IMR-90 (cell line): ENCODE data around the gene RPS6KA2. TPM values are rescaled to one million over a fixed set of nuclear protein-coding genes. Genes with fewer than 3 reads are reported as not detected.

Experiments
- ATAC-seq: fragments of 200-7000 bp; cut with Tn5 transposase; 2 replicates; pipeline ENCODE4 v1.9.1; 2020; ENCODE audit warnings: low read depth, mild to moderate bottlenecking, moderate library complexity
- BruUV-seq: library from RNA; stranded (reverse); fragments of 400-500 nt; replicated peaks from 2 replicates; lab custom pipeline; 2021; lab: Mats Ljungman, UMichigan
- CTCF ChIA-PET: fragments of 300-600 bp; formaldehyde crosslinking; extraction: SDS; loops from one replicate; lab custom pipeline; 2021; ENCODE audit warnings: antibody characterized with exemption; lab: Yijun Ruan, JAX
- POLR2A ChIA-PET: fragments of 300-600 bp; sonication (Branson Sonifier 250); formaldehyde crosslinking; loops from one replicate; lab custom pipeline; 2022; ENCODE audit warnings: antibody characterized with exemption; ENCODE audit not compliant: unreplicated experiment; lab: Charles Lee
- DNase-seq: peaks from one replicate; pipeline ENCODE4 v3.0.0; 2013
- H2AFZ ChIP-seq: replicated peaks from 2 replicates; pipeline ENCODE3; 2013; ENCODE audit warnings: low read length, mild to moderate bottlenecking; ENCODE audit not compliant: poor library complexity
- H2AK5ac ChIP-seq: 2 replicates; pipeline ENCODE4 v1.6.1; 2013; ENCODE audit warnings: low read depth, low read length, inconsistent platforms
- H2AK9ac ChIP-seq: replicated peaks from 2 replicates; pipeline ENCODE3; 2013; ENCODE audit warnings: mild to moderate bottlenecking, low read depth, low read length, moderate library complexity; ENCODE audit not compliant: poor library complexity
- H2BK120ac ChIP-seq: 2 replicates; pipeline ENCODE4 v1.6.1; 2013; ENCODE audit warnings: low read depth, low read length, inconsistent platforms
- H2BK15ac ChIP-seq: 3 replicates; pipeline ENCODE4 v1.6.1; 2013; ENCODE audit warnings: low read depth, low read length, inconsistent platforms
- H2BK20ac ChIP-seq: 2 replicates; pipeline ENCODE4 v1.6.1; 2013; ENCODE audit warnings: low read depth, mild to moderate bottlenecking, inconsistent platforms, low read length, moderate library complexity
- H2BK5ac ChIP-seq: 2 replicates; pipeline ENCODE4 v1.6.1; 2013; ENCODE audit warnings: mild to moderate bottlenecking, low read depth, low read length, inconsistent platforms; ENCODE audit not compliant: poor library complexity, severe bottlenecking
- H3K14ac ChIP-seq: replicated peaks from 2 replicates; pipeline ENCODE4 v1.6.1; 2013; ENCODE audit warnings: low read depth, low read length, inconsistent platforms
- H3K18ac ChIP-seq: 2 replicates; pipeline ENCODE4 v1.6.1; 2013; ENCODE audit warnings: low read depth, low read length, control low read depth
- H3K23ac ChIP-seq: 2 replicates; pipeline ENCODE4 v1.6.1; 2013; ENCODE audit warnings: low read depth, low read length, inconsistent platforms
- H3K27ac ChIP-seq: 2 replicates; pipeline ENCODE4 v1.5.1; 2013; ENCODE audit warnings: mild to moderate bottlenecking, control low read depth, low read length; ENCODE audit not compliant: insufficient read depth
- H3K27me3 ChIP-seq: 2 replicates; pipeline ENCODE4 v1.6.1; 2013; ENCODE audit warnings: low read length; ENCODE audit not compliant: control insufficient read depth, insufficient read depth
- H3K36me3 ChIP-seq: 2 replicates; pipeline ENCODE4 v1.6.1; 2013; ENCODE audit warnings: low read length, mixed read lengths; ENCODE audit not compliant: control insufficient read depth, insufficient read depth
- H3K4ac ChIP-seq: 2 replicates; pipeline ENCODE4 v1.6.1; 2013; ENCODE audit warnings: low read depth, low read length, inconsistent platforms
- H3K4me1 ChIP-seq: 2 replicates; pipeline ENCODE4 v1.6.1; 2013; ENCODE audit warnings: low read length, mixed read lengths; ENCODE audit not compliant: control insufficient read depth, insufficient read depth
- H3K4me2 ChIP-seq: 2 replicates; pipeline ENCODE4 v1.6.1; 2013; ENCODE audit warnings: low read depth, mild to moderate bottlenecking, control low read depth, low read length, moderate library complexity
- H3K4me3 ChIP-seq: 2 replicates; pipeline ENCODE4 v1.5.1; 2013; ENCODE audit warnings: low read depth, mild to moderate bottlenecking, control low read depth, low read length, moderate library complexity; ENCODE audit not compliant: insufficient read depth
- H3K56ac ChIP-seq: 2 replicates; pipeline ENCODE4 v1.6.1; 2013; ENCODE audit warnings: low read length, inconsistent platforms; ENCODE audit not compliant: insufficient read depth; ENCODE audit errors: extremely low read depth
- H3K79me1 ChIP-seq, 2 experiments: 2 replicates each; pipeline ENCODE4 v1.6.1; 2013; ENCODE audit warnings: low read length in 2 of 2, inconsistent platforms in 1 of 2, low read depth in 1 of 2
- H3K9ac ChIP-seq: 2 replicates; pipeline ENCODE4 v1.6.1; 2013; ENCODE audit warnings: low read depth, low read length, control low read depth
- H3K9me1 ChIP-seq: 2 replicates; pipeline ENCODE4 v1.6.1; 2013; ENCODE audit warnings: low read length, inconsistent platforms; ENCODE audit not compliant: insufficient read depth
- H3K9me3 ChIP-seq: 2 replicates; pipeline ENCODE4 v1.6.1; 2013; ENCODE audit warnings: low read length; ENCODE audit not compliant: control insufficient read depth, insufficient read depth
- H4K20me1 ChIP-seq: 2 replicates; pipeline ENCODE4 v1.6.1; 2013; ENCODE audit warnings: low read length, inconsistent platforms; ENCODE audit not compliant: insufficient read depth
- H4K5ac ChIP-seq: 2 replicates; pipeline ENCODE4 v1.6.1; 2013; ENCODE audit warnings: mild to moderate bottlenecking, low read depth, low read length, control low read depth
- H4K8ac ChIP-seq, 2 experiments: 2 replicates each; pipeline ENCODE4 v1.6.1; 2013; ENCODE audit warnings: low read depth in 2 of 2, low read length in 2 of 2, control low read depth in 1 of 2, inconsistent platforms in 1 of 2
- H4K91ac ChIP-seq: 2 replicates; pipeline ENCODE4 v1.6.1; 2013; ENCODE audit warnings: low read depth, low read length, inconsistent platforms; ENCODE audit not compliant: insufficient read depth
- BHLHE40 ChIP-seq: fragments of 150-350 bp; IDR thresholded peaks from 2 replicates; pipeline ENCODE4 v1.6.1; 2016; ENCODE audit warnings: mild to moderate bottlenecking, low read depth, low read length
- CEBPB ChIP-seq: IDR thresholded peaks from 2 replicates; pipeline ENCODE4 v1.6.1; 2012; ENCODE audit warnings: low read depth, low read length, improper control_type of control experiment
- CHD1 ChIP-seq: IDR thresholded peaks from 2 replicates; pipeline ENCODE4 v1.6.1; 2012; ENCODE audit warnings: low read depth, low read length, improper control_type of control experiment
- POLR2A ChIP-seq: IDR thresholded peaks from 2 replicates; pipeline ENCODE4 v1.6.1; 2012; ENCODE audit warnings: mild to moderate bottlenecking, low read depth, low read length
- WGBS, 2 experiments: methylation state at CpG; one replicate each; pipeline versions ENCODE4 v1.1.5 to v1.1.7; 2013; ENCODE audit warnings: missing lambda C conversion rate in 2 of 2; ENCODE audit not compliant: insufficient read length in 1 of 2; ENCODE audit errors: extremely low coverage in 2 of 2; 5-methylcytosine and 5-hydroxymethylcytosine counted together
- dilution Hi-C: fragments of 300-500 bp; cut with HindIII; formaldehyde crosslinking; loops from one replicate; pipeline ENCODE4 v1.14.3; 2018; ENCODE audit warnings: low sequenced_read_pairs; ENCODE audit not compliant: unreplicated experiment
- in situ Hi-C: fragments of 300-500 bp; cut with MboI; formaldehyde crosslinking; loops from 3 replicates; pipeline ENCODE4 v1.14.3; 2019; ENCODE audit warnings: low sequenced_read_pairs, inconsistent platforms, mixed read lengths
- intact Hi-C: fragments of 100-400 bp; cut with micrococcal nuclease; formaldehyde crosslinking; loops from 2 replicates; pipeline ENCODE4 v1.10.0; 2022
- polyA plus RNA-seq, 3 experiments: library from polyadenylated mRNA; depleted of rRNA; stranded (reverse); fragments of >200 nt; gene quantifications; 2 replicates each; pipeline ENCODE4 v1.2.3, GENCODE V29; 2012; ENCODE audit warnings: low replicate concordance in 1 of 3
- total RNA-seq: library from RNA; depleted of rRNA; stranded (reverse); fragments of >200 nt; gene quantifications from 2 replicates; pipeline ENCODE4 v1.2.3, GENCODE V29; 2012

Gene RPS6KA2
- total and polyA plus RNA-seq, 2 of the 4 experiments (the other 2 are of a cell fraction): 26.9 to 31.3 TPM

DNA sequence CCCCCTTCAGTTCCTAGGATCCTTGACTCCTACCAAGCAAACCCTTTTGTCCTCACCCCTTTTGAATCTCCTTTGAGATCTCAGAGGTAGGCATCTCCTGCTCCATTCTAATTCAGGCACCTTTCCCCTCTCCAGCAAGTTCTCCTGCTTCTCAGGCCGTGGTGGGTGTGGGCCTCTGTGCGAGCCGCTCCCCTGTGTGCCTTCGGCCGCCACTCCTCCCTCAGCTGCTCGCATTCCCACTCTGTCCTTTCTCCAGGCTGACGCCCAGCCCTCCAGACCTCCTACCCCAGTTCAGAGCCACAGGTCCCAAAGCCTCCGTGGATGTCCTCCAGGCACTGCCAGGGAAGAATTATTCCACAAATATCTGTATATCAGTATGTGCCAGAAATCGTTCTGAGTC is 19.7 kb upstream of the RPS6KA2 start:
- H3K18ac ChIP-seq: no peak overlapping the region
- H2AFZ ChIP-seq: no peak overlapping the region
- no peak overlapping the region for H3K4ac ChIP-seq
- no TSS peak for BruUV-seq
- intact Hi-C loops (no loop called here), in situ Hi-C loops (loop anchor here (25.0 kb wide), 1 partner anchor 341 kb away; the partner anchor contains the start of gene CEP43), dilution Hi-C loops (no loop called here)
- no peak overlapping the region for H3K14ac ChIP-seq
- ChIA-PET POLR2A (no interaction called here), CTCF (interaction anchor here (0.7 kb wide), 1 partner anchor 11 kb away, joined by 3 read pairs; no protein-coding TSS in a partner anchor)
- no peak overlapping the region for H3K4me3 ChIP-seq
- H3K56ac ChIP-seq: no peak overlapping the region
- peaks cover 6% of the 10 kb centered on the region; the same call in 1 of the 2 replicates for H3K9me1 ChIP-seq
- TF ChIP-seq CHD1 (no peak), BHLHE40 (no peak), CEBPB (no peak), POLR2A (no peak)
- no peak overlapping the region for H4K5ac ChIP-seq
- H2BK120ac ChIP-seq: no peak overlapping the region
- no peaks in the 10 kb centered on the region for H3K79me1 ChIP-seq
- DNase-seq (no peak), ATAC-seq (no peak)
- H4K8ac ChIP-seq: no peak overlapping the region
- H2AK9ac ChIP-seq: no peak overlapping the region
- no peak overlapping the region for H3K9ac ChIP-seq
- H3K27ac ChIP-seq: no peak overlapping the region
- 100% methylated on average over 1 of the region's 9 CpGs; no CpG with 5 or more reads in 1 of the 2 experiments for WGBS, 2 experiments
- peaks cover 2% of the 10 kb centered on the region; the same call in 1 of the 2 replicates for H3K9me3 ChIP-seq
- no peaks in the 10 kb centered on the region for H4K20me1 ChIP-seq
- no peak overlapping the region for H2AK5ac ChIP-seq
- no peak overlapping the region for H2BK5ac ChIP-seq
- no peak overlapping the region for H4K91ac ChIP-seq
- H3K4me2 ChIP-seq: no peak overlapping the region
- H2BK20ac ChIP-seq: no peak overlapping the region
- no peaks in the 10 kb centered on the region for H3K4me1 ChIP-seq
- H2BK15ac ChIP-seq: no peak overlapping the region
- H3K36me3 ChIP-seq: no peaks in the 10 kb centered on the region
- peaks cover 19% of the 10 kb centered on the region for H3K27me3 ChIP-seq
- H3K23ac ChIP-seq: no peak overlapping the region
